OCI-LY1 (cell line): ENCODE results near the gene SLC6A18.

Experiments used
- EZH2 ChIP-seq: fragments of 200-600 bp; sonication (generic), shearing (Covaris generic); IDR thresholded peaks from 2 replicates; pipeline ENCODE4 v1.8.0; 2017; ENCODE audit warnings: borderline replicate concordance, mixed run types, mild to moderate bottlenecking, antibody characterized with exemption, low read length, moderate library complexity, mixed read lengths
- TF ChIP-seq, protein P1 (sequence below): fragments of 200-600 bp; sonication (generic), shearing (Covaris generic); IDR thresholded peaks from 2 replicates; pipeline ENCODE4 v1.5.1; 2017; ENCODE audit warnings: mild to moderate bottlenecking, antibody characterized with exemption, low read length, moderate library complexity, mixed read lengths

GRCh38 chr5:1265026-1265425, 39.8 kb downstream of the SLC6A18 start:
- TF ChIP-seq, protein P1, sequence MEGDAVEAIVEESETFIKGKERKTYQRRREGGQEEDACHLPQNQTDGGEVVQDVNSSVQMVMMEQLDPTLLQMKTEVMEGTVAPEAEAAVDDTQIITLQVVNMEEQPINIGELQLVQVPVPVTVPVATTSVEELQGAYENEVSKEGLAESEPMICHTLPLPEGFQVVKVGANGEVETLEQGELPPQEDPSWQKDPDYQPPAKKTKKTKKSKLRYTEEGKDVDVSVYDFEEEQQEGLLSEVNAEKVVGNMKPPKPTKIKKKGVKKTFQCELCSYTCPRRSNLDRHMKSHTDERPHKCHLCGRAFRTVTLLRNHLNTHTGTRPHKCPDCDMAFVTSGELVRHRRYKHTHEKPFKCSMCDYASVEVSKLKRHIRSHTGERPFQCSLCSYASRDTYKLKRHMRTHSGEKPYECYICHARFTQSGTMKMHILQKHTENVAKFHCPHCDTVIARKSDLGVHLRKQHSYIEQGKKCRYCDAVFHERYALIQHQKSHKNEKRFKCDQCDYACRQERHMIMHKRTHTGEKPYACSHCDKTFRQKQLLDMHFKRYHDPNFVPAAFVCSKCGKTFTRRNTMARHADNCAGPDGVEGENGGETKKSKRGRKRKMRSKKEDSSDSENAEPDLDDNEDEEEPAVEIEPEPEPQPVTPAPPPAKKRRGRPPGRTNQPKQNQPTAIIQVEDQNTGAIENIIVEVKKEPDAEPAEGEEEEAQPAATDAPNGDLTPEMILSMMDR: no peak
- TF ChIP-seq EZH2: no peak
